Epithelial cell of esophagus (primary cell): ENCODE measurements around the gene JMJD1C.
A peak's percentile ranks its signal among the peaks of the same experiment; 100 is the strongest.

ENCODE experiments used
- DNase-seq: peaks from one replicate; pipeline ENCODE4 v3.0.0; 2010; ENCODE audit warnings: low read depth
- H3K4me3 ChIP-seq: 2 replicates; pipeline ENCODE4 v1.5.1; 2011; ENCODE audit warnings: mild to moderate bottlenecking, low read length, control low read depth
- CTCF ChIP-seq: IDR thresholded peaks from 2 replicates; pipeline ENCODE4 v1.5.1; 2011; ENCODE audit warnings: low read depth, mild to moderate bottlenecking, low read length, control low read depth, inconsistent platforms; ENCODE audit not compliant: insufficient read depth; ENCODE audit errors: missing control alignments

The JMJD1C gene

GRCh38 chr10:63430999-63431356, 34.8 kb downstream of the JMJD1C start:
- DNase-seq, result no peak
- TF ChIP-seq CTCF, result no peak
- no peak overlapping the region for H3K4me3 ChIP-seq

GRCh38 chr10:63430091-63430998, 35.4 kb downstream of the JMJD1C start:
- peak; percentile 85 for DNase-seq
- no peak for TF ChIP-seq CTCF
- no peak overlapping the region for H3K4me3 ChIP-seq

- DNase-seq, result peak; percentile 22
- TF ChIP-seq CTCF, result no peak
- no peak overlapping the region for H3K4me3 ChIP-seq
These were observed 36.5 kb downstream of the JMJD1C start for GRCh38 chr10:63429281-63429680.

GRCh38 chr10:63427013-63427412, 38.8 kb downstream of the JMJD1C start:
- no peak overlapping the region for H3K4me3 ChIP-seq
- DNase-seq, result no peak
- no peak for TF ChIP-seq CTCF

DNA sequence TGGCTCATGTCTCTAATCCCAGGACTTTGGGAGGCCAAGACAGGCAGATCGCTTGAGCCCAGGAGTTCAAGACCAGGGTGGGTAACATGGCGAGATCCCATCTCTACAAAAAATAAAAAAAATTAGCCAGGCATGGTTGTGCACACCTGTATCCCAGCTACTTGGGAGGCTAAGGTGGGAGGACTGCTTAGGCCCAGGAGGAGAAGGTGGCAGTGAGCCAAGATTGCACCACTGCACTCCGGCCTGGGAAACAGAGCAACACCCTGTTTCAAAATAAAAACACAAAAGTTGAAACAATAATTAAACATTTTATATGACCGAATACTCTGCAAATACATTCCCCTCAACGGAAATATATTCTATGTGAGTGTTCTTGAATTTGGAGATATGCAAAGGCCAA, 40.3 kb downstream of the JMJD1C start:
- TF ChIP-seq CTCF, result no peak
- no peak overlapping the region for H3K4me3 ChIP-seq
- DNase-seq, result no peak

GRCh38 chr10:63424576-63424975, 41.2 kb downstream of the JMJD1C start:
- TF ChIP-seq CTCF, result no peak
- no peak overlapping the region for H3K4me3 ChIP-seq
- no peak for DNase-seq

DNA sequence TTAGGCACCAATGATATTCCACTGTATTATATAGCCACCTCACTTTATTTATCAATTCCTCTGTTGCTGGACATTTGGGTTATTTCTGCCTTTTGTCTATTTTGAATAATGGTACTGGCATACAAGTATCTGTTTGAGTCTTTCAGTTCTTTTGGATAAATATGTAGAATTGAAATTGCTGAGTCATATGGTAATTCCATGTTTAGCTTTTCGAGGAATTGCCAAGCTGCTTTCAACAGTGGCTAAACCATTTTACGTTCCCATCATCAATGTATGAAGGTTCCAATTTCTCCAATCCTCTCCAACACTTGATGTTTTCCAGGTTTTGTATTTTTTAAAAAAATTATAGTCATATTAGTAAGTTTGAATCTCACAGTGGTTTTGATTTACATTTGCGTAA, 42.3 kb downstream of the JMJD1C start:
- DNase-seq, result no peak
- no peak for TF ChIP-seq CTCF
- no peak overlapping the region for H3K4me3 ChIP-seq
